K562 (cell line): ENCODE measurements around the gene TRAF3IP3. TPM values are rescaled to one million over a fixed set of nuclear protein-coding genes. Genes with fewer than 3 reads are reported as not detected.
A peak's percentile ranks its signal among the peaks of the same experiment; 100 is the strongest.

ENCODE experiments used
- CAMTA2 ChIP-seq: fragments of 250-450 bp; sonication (Bioruptor Pico); conservative IDR thresholded peaks from 2 replicates; pipeline ENCODE4 v1.5.1; 2022
- CTCF ChIP-seq, 3 experiments: IDR thresholded peaks in 2 of 3; conservative IDR thresholded peaks in 1 of 3; 2 replicates each; pipeline ENCODE4 v1.5.1; 2011 to 2012; ENCODE audit warnings: low read length in 3 of 3, mild to moderate bottlenecking in 3 of 3, control low read depth in 2 of 3, improper control_type of control experiment in 1 of 3, inconsistent platforms in 1 of 3, low read depth in 1 of 3, mixed read lengths in 1 of 3, moderate library complexity in 1 of 3; ENCODE audit not compliant: insufficient read depth in 2 of 3
- DEAF1 ChIP-seq: fragments of 450-650 bp; formaldehyde crosslinking; IDR thresholded peaks from 2 replicates; pipeline ENCODE4 v1.4.0; 2020; ENCODE audit warnings: mild to moderate bottlenecking, moderate library complexity
- FOSL1 ChIP-seq: fragments of 200-800 bp; sonication (Bioruptor generic); conservative IDR thresholded peaks from 2 replicates; pipeline ENCODE4 v1.6.1; 2016; ENCODE audit warnings: missing genetic modification characterization, missing compliant biosample characterization
- FOXJ2 ChIP-seq: fragments of 200-800 bp; sonication (Bioruptor generic); IDR thresholded peaks from 2 replicates; pipeline ENCODE4 v1.6.1; 2016; ENCODE audit warnings: missing genetic modification characterization, missing compliant biosample characterization
- HEY1 ChIP-seq: fragments of 250-450 bp; sonication (Bioruptor Pico); IDR thresholded peaks from 2 replicates; pipeline ENCODE4 v1.5.0; 2020; ENCODE audit warnings: mild to moderate bottlenecking, moderate library complexity, borderline replicate concordance
- NR3C1 ChIP-seq: sonication (generic); formaldehyde crosslinking; IDR thresholded peaks from 2 replicates; pipeline ENCODE4 v1.8.1; 2022; ENCODE audit warnings: missing genetic modification reagents
- NUFIP1 ChIP-seq: fragments of 450-650 bp; IDR thresholded peaks from 2 replicates; pipeline ENCODE4 v1.6.1; 2018; ENCODE audit not compliant: partially characterized antibody
- OTX1 ChIP-seq: fragments of 450-650 bp; formaldehyde crosslinking; IDR thresholded peaks from 2 replicates; pipeline ENCODE4 v1.4.0; 2022; ENCODE audit warnings: mild to moderate bottlenecking
- PHF8 ChIP-seq: fragments of 200-600 bp; sonication (generic); IDR thresholded peaks from 2 replicates; pipeline ENCODE4 v1.6.1; 2012; ENCODE audit warnings: mixed run types, mild to moderate bottlenecking, inconsistent platforms, low read length, moderate library complexity, borderline replicate concordance
- POLR2H ChIP-seq: IDR thresholded peaks from 2 replicates; pipeline ENCODE4 v1.6.1; 2016; ENCODE audit warnings: missing genetic modification characterization, low read depth, mild to moderate bottlenecking, control low read depth, missing compliant biosample characterization, moderate library complexity
- PRDM10 ChIP-seq: fragments of 450-650 bp; IDR thresholded peaks from 2 replicates; pipeline ENCODE4 v1.6.1; 2018; ENCODE audit not compliant: partially characterized antibody
- RBM34 ChIP-seq: fragments of 200-400 bp; formaldehyde crosslinking; IDR thresholded peaks from 2 replicates; pipeline ENCODE4 v1.6.1; 2018; ENCODE audit warnings: low read length, borderline replicate concordance; ENCODE audit not compliant: insufficient read depth
- THRAP3 ChIP-seq: fragments of 450-650 bp; IDR thresholded peaks from 2 replicates; pipeline ENCODE4 v1.6.1; 2016; ENCODE audit warnings: mild to moderate bottlenecking, inconsistent platforms, borderline replicate concordance
- ZNF134 ChIP-seq: fragments of 250-450 bp; sonication (Bioruptor Pico); conservative IDR thresholded peaks from 2 replicates; pipeline ENCODE4 v1.4.0; 2020
- ZNF408 ChIP-seq: fragments of 250-450 bp; sonication (Bioruptor Pico); IDR thresholded peaks from 2 replicates; pipeline ENCODE4 v1.4.0; 2020; ENCODE audit warnings: low read depth, mild to moderate bottlenecking, moderate library complexity
- ZNF511 ChIP-seq: sonication (generic); formaldehyde crosslinking; IDR thresholded peaks from 2 replicates; pipeline ENCODE4 v1.8.0; 2022; ENCODE audit warnings: mild to moderate bottlenecking, missing genetic modification reagents
- ZNF766 ChIP-seq: fragments of 200-800 bp; sonication (Bioruptor generic); conservative IDR thresholded peaks from 2 replicates; pipeline ENCODE4 v1.6.1; 2016; ENCODE audit warnings: missing genetic modification characterization, missing compliant biosample characterization
- ZNF780A ChIP-seq: fragments of 250-450 bp; sonication (Bioruptor Pico); IDR thresholded peaks from 2 replicates; pipeline ENCODE4 v1.5.0; 2021; ENCODE audit warnings: mild to moderate bottlenecking
- ZNF79 ChIP-seq: fragments of 250-450 bp; sonication (Bioruptor Pico); IDR thresholded peaks from 2 replicates; pipeline ENCODE4 v1.4.0; 2020; ENCODE audit warnings: low read depth, mild to moderate bottlenecking, moderate library complexity
- polyA plus RNA-seq, 8 experiments: library from polyadenylated mRNA; depleted of rRNA in 4 of 8; stranded (reverse) in 5 of 8; unstranded in 3 of 8; fragments of >200 nt; fragmentation: Nextera tagmentation in 2 of 8; fragmentation: Illumina TruSeq in 1 of 8; extraction: Ambion mirVana in 2 of 8; extraction: Trizol in 1 of 8; gene quantifications; 2 replicates each; pipeline versions ENCODE4 v1.2.1 to v1.2.3, GENCODE V29; 2011 to 2014; ENCODE audit warnings: inconsistent platforms in 1 of 8, missing spikeins in 1 of 8
- total RNA-seq, 7 experiments: library from RNA; depleted of rRNA in 6 of 7; stranded (reverse); fragments of >200 nt in 6 of 7; fragmentation: Illumina TruSeq in 2 of 7; extraction: Trizol in 2 of 7; gene quantifications; 2 replicates each; pipeline versions ENCODE4 v1.2.1 to v1.2.3, GENCODE V29; 2011 to 2021; ENCODE audit warnings: low replicate concordance in 1 of 7

TRAF3IP3 gene
- total and polyA plus RNA-seq, 9 of the 15 experiments (the other 6 are each of a cell fraction or from before 2014, with no cell fraction given) = 0.06 to 1.1 (median 0.31) TPM

- no peak for TF ChIP-seq NR3C1 (CRISPR knock-in tag)
- peak; percentile 35; the same call in 1 of the 2 replicates for TF ChIP-seq DEAF1 (CRISPR knock-in tag)
- peak; percentile 67 for TF ChIP-seq POLR2H (tag)
- peak; percentile 66 for TF ChIP-seq FOXJ2 (tag)
- TF ChIP-seq RBM34 = no peak
- no peak for TF ChIP-seq ZNF79
- peak; percentile 79 to 91 (median 85) for TF ChIP-seq CTCF (IDR thresholded peaks at IDR 0.05 in 2 of 3, conservative IDR thresholded peaks at IDR 0.05 in 1 of 3; ENCODE audit: insufficient read depth in 2 of 3, low read depth in 1 of 3, low read length in 3 of 3)
- TF ChIP-seq ZNF134 = no peak
- TF ChIP-seq FOSL1 (tag) = peak; percentile 66
- TF ChIP-seq PRDM10 = no peak
- no peak for TF ChIP-seq ZNF780A (CRISPR knock-in tag)
- TF ChIP-seq ZNF511 (CRISPR knock-in tag) = no peak
- no peak for TF ChIP-seq ZNF766
- TF ChIP-seq CAMTA2 = no peak
- peak; percentile 61 for TF ChIP-seq NUFIP1
- peak; percentile 77; the same call in 1 of the 2 replicates for TF ChIP-seq PHF8
- no peak for TF ChIP-seq OTX1 (CRISPR knock-in tag)
- no peak for TF ChIP-seq THRAP3
- TF ChIP-seq HEY1 = no peak
- TF ChIP-seq ZNF408 = no peak
Measured at GRCh38 chr1:209827384-209828262, 71.8 kb downstream of the TRAF3IP3 start, which contains the start of gene UTP25 (continued).
